Cardiac muscle cell (in vitro differentiated cells and primary cell): ENCODE measurements around the gene ZBTB33. TPM values are rescaled to one million over a fixed set of nuclear protein-coding genes. Genes with fewer than 3 reads are reported as not detected.

Experiments used
- DNase-seq, 2 donors: peaks; one replicate each; pipeline versions ENCODE4 v3.0.0 to v3.0.0-alpha.2; 2010 to 2017; ENCODE audit warnings: low read depth in 1 of 2, low spot score in 1 of 2
- H3K27ac ChIP-seq: fragments of 200-600 bp; sonication (generic); 2 replicates; pipeline ENCODE4 v1.5.1; 2016
- H3K27me3 ChIP-seq: fragments of 200-600 bp; sonication (generic); 2 replicates; pipeline ENCODE4 v1.6.0; 2016; ENCODE audit warnings: control low read depth
- H3K36me3 ChIP-seq: fragments of 200-600 bp; sonication (generic); 2 replicates; pipeline ENCODE4 v1.5.1; 2016; ENCODE audit warnings: control low read depth
- H3K4me1 ChIP-seq: fragments of 200-600 bp; sonication (generic); 2 replicates; pipeline ENCODE4 v1.8.1; 2017; ENCODE audit warnings: low read depth, mild to moderate bottlenecking, mixed run types
- H3K4me3 ChIP-seq: fragments of 200-600 bp; sonication (generic); 2 replicates; pipeline ENCODE4 v1.5.1; 2016; ENCODE audit warnings: mild to moderate bottlenecking
- H3K9me3 ChIP-seq: fragments of 200-600 bp; sonication (generic); 2 replicates; pipeline ENCODE4 v1.5.1; 2017; ENCODE audit warnings: low read depth, mild to moderate bottlenecking, control low read depth
- polyA plus RNA-seq: library from polyadenylated mRNA; unstranded; fragments of >200 nt; fragmentation: Nextera tagmentation; extraction: Ambion mirVana; gene quantifications from 2 replicates; pipeline ENCODE4 v1.2.1, GENCODE V29; 2016
- total RNA-seq: library from RNA; depleted of rRNA; stranded (reverse); fragments of >200 nt; gene quantifications from 2 replicates; pipeline ENCODE4 v1.2.3, GENCODE V29; 2016
- TF ChIP-seq, protein P1 (sequence below): IDR thresholded peaks from 2 replicates; pipeline ENCODE4 v1.5.1; 2012; ENCODE audit warnings: low read depth, mild to moderate bottlenecking, low read length

The ZBTB33 gene
- total and polyA plus RNA-seq, 2 experiments from 2014 or later = 5.7 to 11.4 TPM

DNA sequence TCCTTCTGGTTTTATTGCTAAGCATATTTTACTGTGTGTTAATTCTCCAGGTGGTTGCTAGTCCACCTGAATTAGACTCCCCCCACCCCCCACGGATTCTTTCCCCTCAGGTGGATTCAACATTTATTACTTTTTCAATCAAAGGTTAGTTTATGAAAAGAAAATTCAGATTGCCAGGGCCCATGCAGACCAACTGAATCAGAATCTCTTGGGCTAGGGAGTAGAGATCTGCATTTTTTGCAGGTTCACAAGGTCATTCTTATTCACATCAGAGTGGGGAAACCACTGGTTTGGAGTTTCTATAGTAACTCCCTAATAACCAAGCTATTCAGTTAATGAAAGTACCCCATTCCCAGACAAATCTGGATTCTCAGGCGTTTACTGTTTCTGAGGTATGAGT is 50.9 kb downstream of the ZBTB33 start:
- DNase-seq = no peak
- TF ChIP-seq, protein P1, sequence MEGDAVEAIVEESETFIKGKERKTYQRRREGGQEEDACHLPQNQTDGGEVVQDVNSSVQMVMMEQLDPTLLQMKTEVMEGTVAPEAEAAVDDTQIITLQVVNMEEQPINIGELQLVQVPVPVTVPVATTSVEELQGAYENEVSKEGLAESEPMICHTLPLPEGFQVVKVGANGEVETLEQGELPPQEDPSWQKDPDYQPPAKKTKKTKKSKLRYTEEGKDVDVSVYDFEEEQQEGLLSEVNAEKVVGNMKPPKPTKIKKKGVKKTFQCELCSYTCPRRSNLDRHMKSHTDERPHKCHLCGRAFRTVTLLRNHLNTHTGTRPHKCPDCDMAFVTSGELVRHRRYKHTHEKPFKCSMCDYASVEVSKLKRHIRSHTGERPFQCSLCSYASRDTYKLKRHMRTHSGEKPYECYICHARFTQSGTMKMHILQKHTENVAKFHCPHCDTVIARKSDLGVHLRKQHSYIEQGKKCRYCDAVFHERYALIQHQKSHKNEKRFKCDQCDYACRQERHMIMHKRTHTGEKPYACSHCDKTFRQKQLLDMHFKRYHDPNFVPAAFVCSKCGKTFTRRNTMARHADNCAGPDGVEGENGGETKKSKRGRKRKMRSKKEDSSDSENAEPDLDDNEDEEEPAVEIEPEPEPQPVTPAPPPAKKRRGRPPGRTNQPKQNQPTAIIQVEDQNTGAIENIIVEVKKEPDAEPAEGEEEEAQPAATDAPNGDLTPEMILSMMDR = no peak
- Histone ChIP-seq H3K4me1 (no peaks in the 10 kb centered on the region), H3K9me3 (no peaks in the 10 kb centered on the region), H3K27ac (no peak overlapping the region), H3K4me3 (no peak overlapping the region), H3K27me3 (no peaks in the 10 kb centered on the region), H3K36me3 (no peaks in the 10 kb centered on the region)

DNA sequence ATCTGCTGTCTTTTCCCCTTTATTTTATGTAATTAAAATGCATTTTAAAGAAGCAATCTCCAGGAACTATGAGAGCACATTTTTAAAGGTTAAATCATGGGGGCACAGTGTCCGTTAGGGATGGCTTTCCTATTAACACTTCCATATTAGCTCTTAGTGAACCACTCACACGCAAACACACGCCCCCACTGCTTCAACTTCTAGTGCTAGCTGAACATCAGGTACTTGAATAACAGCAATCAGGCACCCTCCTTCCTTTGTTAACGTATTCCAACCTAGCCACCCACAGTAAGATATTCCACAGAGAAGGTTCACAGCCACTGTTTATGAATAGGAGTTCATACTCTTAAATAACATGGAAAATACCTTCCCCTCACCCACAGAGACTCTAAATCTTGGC is 51.3 kb downstream of the ZBTB33 start:
- TF ChIP-seq, protein P1 = no peak
- DNase-seq = no peak
- no peak overlapping the region for H3K4me3 ChIP-seq
- no peaks in the 10 kb centered on the region for H3K9me3 ChIP-seq
- no peaks in the 10 kb centered on the region for H3K36me3 ChIP-seq
- H3K27me3 ChIP-seq = no peaks in the 10 kb centered on the region
- H3K27ac ChIP-seq = no peak overlapping the region
- H3K4me1 ChIP-seq = no peaks in the 10 kb centered on the region

DNA sequence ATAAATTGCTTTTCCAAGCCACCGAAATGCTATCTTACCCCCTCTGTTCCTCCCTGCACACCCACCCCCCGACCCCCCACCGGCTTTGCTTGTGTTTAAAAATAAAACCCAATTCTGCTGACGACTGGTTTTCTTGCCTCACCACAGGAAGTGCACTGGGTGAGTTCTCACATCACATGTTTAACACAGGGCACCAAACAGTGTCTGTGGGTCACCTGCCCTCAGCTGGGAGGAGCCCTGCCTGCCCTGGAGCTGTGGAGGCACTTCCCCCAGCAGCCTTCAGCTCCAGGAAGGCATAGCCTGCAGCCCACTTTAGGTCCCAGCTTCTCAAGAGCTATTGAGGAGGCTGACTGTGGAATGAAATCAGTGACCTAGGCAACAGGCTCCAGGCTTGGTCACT is 51.8 kb downstream of the ZBTB33 start:
- no peak overlapping the region for H3K27ac ChIP-seq
- TF ChIP-seq, protein P1 = no peak
- H3K4me1 ChIP-seq = no peaks in the 10 kb centered on the region
- no peaks in the 10 kb centered on the region for H3K27me3 ChIP-seq
- DNase-seq = peak in 1 of 2 donors; percentile 40
- no peak overlapping the region for H3K4me3 ChIP-seq
- H3K9me3 ChIP-seq = no peaks in the 10 kb centered on the region
- no peaks in the 10 kb centered on the region for H3K36me3 ChIP-seq

DNA sequence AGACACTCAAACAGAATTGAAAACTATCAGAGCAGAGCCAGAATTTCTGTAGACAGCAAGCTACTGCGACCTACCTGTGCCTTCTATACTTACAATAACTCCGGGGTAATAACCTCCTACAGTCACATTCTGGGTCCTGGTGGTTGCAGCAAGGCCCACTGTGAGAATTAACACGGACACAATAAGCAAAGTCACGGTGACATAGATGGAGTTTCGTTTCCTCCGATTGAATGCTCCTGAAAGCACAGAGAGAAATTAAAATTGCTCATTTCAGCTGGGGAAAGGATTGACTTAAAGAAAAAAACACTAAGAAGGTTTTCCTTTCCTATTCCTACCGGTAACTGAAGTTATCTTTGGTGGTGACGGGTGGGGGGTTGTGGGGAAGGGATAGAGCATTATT is 53.6 kb downstream of the ZBTB33 start:
- DNase-seq = no peak
- Histone ChIP-seq H3K4me3 (no peak overlapping the region), H3K36me3 (no peaks in the 10 kb centered on the region), H3K4me1 (no peaks in the 10 kb centered on the region), H3K27me3 (no peaks in the 10 kb centered on the region), H3K9me3 (no peaks in the 10 kb centered on the region), H3K27ac (no peak overlapping the region)
- TF ChIP-seq, protein P1 = no peak

DNA sequence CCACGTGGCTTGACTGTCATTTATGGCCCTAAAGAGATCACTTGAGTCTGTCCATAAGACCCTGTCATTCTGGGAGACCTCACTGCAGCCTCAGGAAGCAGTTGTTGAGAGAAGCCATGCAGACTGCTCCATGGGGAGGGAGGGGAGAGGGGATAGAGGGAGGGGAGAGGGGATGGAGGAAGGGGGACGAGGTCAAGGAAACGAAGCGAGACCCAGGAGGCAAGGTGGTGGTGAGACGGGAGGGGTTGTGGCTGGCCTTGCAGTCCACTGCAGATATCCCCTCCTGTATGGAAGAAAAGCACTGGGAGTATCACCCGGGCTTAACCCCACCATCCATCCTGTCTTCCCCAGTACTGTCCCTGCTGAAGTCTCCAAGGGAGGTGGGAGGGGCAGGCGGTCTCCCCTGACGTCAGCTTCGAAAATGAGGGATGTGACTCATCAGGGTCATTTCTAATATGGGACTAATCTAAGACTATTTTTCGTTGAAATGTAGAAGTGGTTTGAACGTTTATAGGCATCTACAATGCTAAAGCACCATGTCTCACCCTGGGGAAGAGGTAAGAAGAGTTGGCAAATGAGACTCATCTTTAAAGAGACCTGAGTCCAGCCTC is 55.0 kb downstream of the ZBTB33 start:
- DNase-seq = no peak
- no peaks in the 10 kb centered on the region for H3K27me3 ChIP-seq
- no peaks in the 10 kb centered on the region for H3K9me3 ChIP-seq
- no peaks in the 10 kb centered on the region for H3K4me1 ChIP-seq
- TF ChIP-seq, protein P1 = no peak
- H3K4me3 ChIP-seq = no peak overlapping the region
- H3K36me3 ChIP-seq = no peaks in the 10 kb centered on the region
- no peak overlapping the region for H3K27ac ChIP-seq
